ENCODE measurements around the gene MAN2B2.

Gene MAN2B2

GRCh38 chr4:6527259-6527658 is 47.7 kb upstream of the MAN2B2 start:
- Histone ChIP-seq H3K14ac (ENCODE audit: low read length) (no peak overlapping the region), H4K12ac (ENCODE audit: low read depth, low read length) (no peak overlapping the region), H3K9ac (ENCODE audit: low read length) (no peak overlapping the region), H3K79me1 (ENCODE audit: low read length) (no peaks in the 10 kb centered on the region), H3K4me3 (ENCODE audit: low read depth, low read length) (no peak overlapping the region), H2AK5ac (ENCODE audit: low read length) (no peak overlapping the region), H3K4ac (ENCODE audit: low read depth, low read length) (no peak overlapping the region), H3K23ac (ENCODE audit: low read length) (no peak overlapping the region), H3K27me3 (ENCODE audit: insufficient read depth, low read length) (no peaks in the 10 kb centered on the region), H3K4me1 (ENCODE audit: control insufficient read depth in 1 of 2, insufficient read depth in 2 of 2, low read length in 2 of 2) (no peaks in the 10 kb centered on the region), H2BK120ac (ENCODE audit: insufficient read depth, low read length, poor library complexity) (no peak overlapping the region), H3K79me2 (ENCODE audit: control insufficient read depth, insufficient read depth, low read length, poor library complexity) (no peaks in the 10 kb centered on the region), H2BK12ac (ENCODE audit: low read length) (no peak overlapping the region), H4K91ac (ENCODE audit: low read depth, low read length) (no peak overlapping the region), H3K18ac (ENCODE audit: low read length) (no peak overlapping the region), H3K36me3 (ENCODE audit: control insufficient read depth in 1 of 2, insufficient read depth in 2 of 2, low read length in 2 of 2) (no peaks in the 10 kb centered on the region), H3K27ac (ENCODE audit: low read depth, low read length) (no peak overlapping the region), H3K4me2 (ENCODE audit: low read length) (no peak overlapping the region), H3K9me3 (ENCODE audit: insufficient read depth, low read depth, low read length) (no peaks in the 10 kb centered on the region), H4K8ac (ENCODE audit: low read depth, low read length) (no peak overlapping the region), H2AFZ (ENCODE audit: insufficient read depth, low read length, poor library complexity) (no peak overlapping the region), H2BK5ac (ENCODE audit: low read depth, low read length, poor library complexity) (no peak overlapping the region)
- no peak for DNase-seq
- no CpG with 5 or more reads among the region's 8 CpGs for WGBS (ENCODE audit: extremely low coverage, insufficient coverage, insufficient read length)

- no peak overlapping the region for H3K14ac ChIP-seq (ENCODE audit: low read length)
- H3K9me3 ChIP-seq (ENCODE audit: insufficient read depth, low read depth, low read length), result no peaks in the 10 kb centered on the region
- no peak overlapping the region for H3K4me2 ChIP-seq (ENCODE audit: low read length)
- H3K18ac ChIP-seq (ENCODE audit: low read length), result no peak overlapping the region
- H2BK12ac ChIP-seq (ENCODE audit: low read length), result no peak overlapping the region
- no peaks in the 10 kb centered on the region for H3K27me3 ChIP-seq (ENCODE audit: insufficient read depth, low read length)
- H2BK5ac ChIP-seq (ENCODE audit: low read depth, low read length, poor library complexity), result no peak overlapping the region
- H2BK120ac ChIP-seq (ENCODE audit: insufficient read depth, low read length, poor library complexity), result no peak overlapping the region
- no peaks in the 10 kb centered on the region for H3K36me3 ChIP-seq (ENCODE audit: control insufficient read depth in 1 of 2, insufficient read depth in 2 of 2, low read length in 2 of 2)
- H4K12ac ChIP-seq (ENCODE audit: low read depth, low read length), result no peak overlapping the region
- H3K4ac ChIP-seq (ENCODE audit: low read depth, low read length), result no peak overlapping the region
- no peak overlapping the region for H3K23ac ChIP-seq (ENCODE audit: low read length)
- no CpG with 5 or more reads among the region's 26 CpGs for WGBS (ENCODE audit: extremely low coverage, insufficient coverage, insufficient read length)
- H3K4me3 ChIP-seq (ENCODE audit: low read depth, low read length), result no peak overlapping the region
- H3K79me2 ChIP-seq (ENCODE audit: control insufficient read depth, insufficient read depth, low read length, poor library complexity), result no peaks in the 10 kb centered on the region
- H2AK5ac ChIP-seq (ENCODE audit: low read length), result no peak overlapping the region
- no peak overlapping the region for H3K9ac ChIP-seq (ENCODE audit: low read length)
- no peaks in the 10 kb centered on the region for H3K79me1 ChIP-seq (ENCODE audit: low read length)
- no peak overlapping the region for H4K8ac ChIP-seq (ENCODE audit: low read depth, low read length)
- no peaks in the 10 kb centered on the region for H3K4me1 ChIP-seq (ENCODE audit: control insufficient read depth in 1 of 2, insufficient read depth in 2 of 2, low read length in 2 of 2)
- no peak overlapping the region for H4K91ac ChIP-seq (ENCODE audit: low read depth, low read length)
- H3K27ac ChIP-seq (ENCODE audit: low read depth, low read length), result no peak overlapping the region
- no peak for DNase-seq
- no peak overlapping the region for H2AFZ ChIP-seq (ENCODE audit: insufficient read depth, low read length, poor library complexity)
Measured at GRCh38 chr4:6527683-6528595, 47.0 kb upstream of the MAN2B2 start.

GRCh38 chr4:6529021-6529420 is 46.0 kb upstream of the MAN2B2 start:
- no CpG with 5 or more reads among the region's 10 CpGs for WGBS (ENCODE audit: extremely low coverage, insufficient coverage, insufficient read length)
- Histone ChIP-seq H3K79me1 (ENCODE audit: low read length) (no peaks in the 10 kb centered on the region), H3K9ac (ENCODE audit: low read length) (no peak overlapping the region), H3K9me3 (ENCODE audit: insufficient read depth, low read depth, low read length) (no peaks in the 10 kb centered on the region), H3K14ac (ENCODE audit: low read length) (no peak overlapping the region), H3K23ac (ENCODE audit: low read length) (no peak overlapping the region), H3K27ac (ENCODE audit: low read depth, low read length) (no peak overlapping the region), H3K79me2 (ENCODE audit: control insufficient read depth, insufficient read depth, low read length, poor library complexity) (no peaks in the 10 kb centered on the region), H3K18ac (ENCODE audit: low read length) (no peak overlapping the region), H2AK5ac (ENCODE audit: low read length) (no peak overlapping the region), H2BK12ac (ENCODE audit: low read length) (no peak overlapping the region), H4K91ac (ENCODE audit: low read depth, low read length) (no peak overlapping the region), H3K4me2 (ENCODE audit: low read length) (no peak overlapping the region), H3K27me3 (ENCODE audit: insufficient read depth, low read length) (no peaks in the 10 kb centered on the region), H3K4ac (ENCODE audit: low read depth, low read length) (no peak overlapping the region), H2BK5ac (ENCODE audit: low read depth, low read length, poor library complexity) (no peak overlapping the region), H4K8ac (ENCODE audit: low read depth, low read length) (no peak overlapping the region), H2AFZ (ENCODE audit: insufficient read depth, low read length, poor library complexity) (no peak overlapping the region), H3K36me3 (ENCODE audit: control insufficient read depth in 1 of 2, insufficient read depth in 2 of 2, low read length in 2 of 2) (no peaks in the 10 kb centered on the region), H2BK120ac (ENCODE audit: insufficient read depth, low read length, poor library complexity) (no peak overlapping the region), H3K4me3 (ENCODE audit: low read depth, low read length) (no peak overlapping the region), H3K4me1 (ENCODE audit: control insufficient read depth in 1 of 2, insufficient read depth in 2 of 2, low read length in 2 of 2) (no peaks in the 10 kb centered on the region), H4K12ac (ENCODE audit: low read depth, low read length) (no peak overlapping the region)
- no peak for DNase-seq

- H3K23ac ChIP-seq (ENCODE audit: low read length), result no peak overlapping the region
- no peak for DNase-seq
- no peak overlapping the region for H2BK12ac ChIP-seq (ENCODE audit: low read length)
- no peak overlapping the region for H3K4me2 ChIP-seq (ENCODE audit: low read length)
- no peak overlapping the region for H3K18ac ChIP-seq (ENCODE audit: low read length)
- H2BK5ac ChIP-seq (ENCODE audit: low read depth, low read length, poor library complexity), result no peak overlapping the region
- H3K4ac ChIP-seq (ENCODE audit: low read depth, low read length), result no peak overlapping the region
- H3K4me3 ChIP-seq (ENCODE audit: low read depth, low read length), result no peak overlapping the region
- no peak overlapping the region for H4K8ac ChIP-seq (ENCODE audit: low read depth, low read length)
- no peak overlapping the region for H2BK120ac ChIP-seq (ENCODE audit: insufficient read depth, low read length, poor library complexity)
- H3K27ac ChIP-seq (ENCODE audit: low read depth, low read length), result no peak overlapping the region
- no peaks in the 10 kb centered on the region for H3K36me3 ChIP-seq (ENCODE audit: control insufficient read depth in 1 of 2, insufficient read depth in 2 of 2, low read length in 2 of 2)
- H2AK5ac ChIP-seq (ENCODE audit: low read length), result no peak overlapping the region
- no peaks in the 10 kb centered on the region for H3K27me3 ChIP-seq (ENCODE audit: insufficient read depth, low read length)
- H3K79me1 ChIP-seq (ENCODE audit: low read length), result no peaks in the 10 kb centered on the region
- H3K14ac ChIP-seq (ENCODE audit: low read length), result no peak overlapping the region
- H2AFZ ChIP-seq (ENCODE audit: insufficient read depth, low read length, poor library complexity), result no peak overlapping the region
- H4K91ac ChIP-seq (ENCODE audit: low read depth, low read length), result no peak overlapping the region
- H3K79me2 ChIP-seq (ENCODE audit: control insufficient read depth, insufficient read depth, low read length, poor library complexity), result no peaks in the 10 kb centered on the region
- WGBS (ENCODE audit: extremely low coverage, insufficient coverage, insufficient read length), result no CpG with 5 or more reads among the region's 15 CpGs
- H3K4me1 ChIP-seq (ENCODE audit: control insufficient read depth in 1 of 2, insufficient read depth in 2 of 2, low read length in 2 of 2), result no peaks in the 10 kb centered on the region
- H4K12ac ChIP-seq (ENCODE audit: low read depth, low read length), result no peak overlapping the region
- H3K9ac ChIP-seq (ENCODE audit: low read length), result no peak overlapping the region
- no peaks in the 10 kb centered on the region for H3K9me3 ChIP-seq (ENCODE audit: insufficient read depth, low read depth, low read length)
Measured at GRCh38 chr4:6530301-6530700, 44.7 kb upstream of the MAN2B2 start.
